Vagina (tissue), 2 donors: ENCODE measurements around the gene THSD7A. TPM values are rescaled to one million over a fixed set of nuclear protein-coding genes. Genes with fewer than 3 reads are reported as not detected.

Source experiments
- DNase-seq, 2 donors: peaks; one replicate each; pipeline ENCODE4 v3.0.0-alpha.2; 2017; ENCODE audit errors: extremely low spot score in 2 of 2
- H3K27ac ChIP-seq: fragments of 200-600 bp; sonication (generic); one replicate; pipeline ENCODE4 v1.5.1; 2019
- H3K27me3 ChIP-seq: fragments of 200-600 bp; sonication (generic); one replicate; pipeline ENCODE4 v1.5.1; 2019
- H3K36me3 ChIP-seq, 2 donors: fragments of 200-600 bp; sonication (generic); one replicate each; pipeline ENCODE4 v1.5.1; 2017 to 2019
- H3K4me1 ChIP-seq: fragments of 200-600 bp; sonication (generic); one replicate; pipeline ENCODE4 v1.5.1; 2019
- H3K4me3 ChIP-seq, 2 donors: fragments of 200-600 bp; sonication (generic); 1 replicate in 1 of 2; 2 replicates in 1 of 2; pipeline ENCODE4 v1.5.1; 2016 to 2019
- H3K9me3 ChIP-seq: fragments of 200-600 bp; sonication (generic); one replicate; pipeline ENCODE4 v1.5.1; 2019
- POLR2A ChIP-seq, 2 donors: fragments of 450-650 bp; IDR thresholded peaks; one replicate each; pipeline ENCODE4 v1.6.1; 2017; ENCODE audit warnings: antibody characterized with exemption in 2 of 2, mild to moderate bottlenecking in 2 of 2, moderate library complexity in 2 of 2
- POLR2AphosphoS5 ChIP-seq, 2 donors: sonication (generic); formaldehyde crosslinking; IDR thresholded peaks; one replicate each; pipeline ENCODE4 v1.9.0; 2017; ENCODE audit warnings: antibody characterized with exemption in 2 of 2, mild to moderate bottlenecking in 2 of 2, low read depth in 1 of 2; ENCODE audit not compliant: insufficient read depth in 1 of 2
- intact Hi-C: fragments of 100-400 bp; cut with DNase I; formaldehyde crosslinking; loops from one replicate; pipeline ENCODE4 v1.15.1; 2023
- total RNA-seq: library from RNA; depleted of rRNA; stranded (reverse); fragments of >200 nt; gene quantifications from one replicate; pipeline ENCODE4 v1.2.3, GENCODE V29; 2016
- TF ChIP-seq, protein P1 (sequence below), 3 experiments: fragments of 450-650 bp in 2 of 3; fragments of 200-600 bp in 1 of 3; sonication (generic) in 1 of 3; IDR thresholded peaks; one replicate each; pipeline ENCODE4 v1.5.1; 2017 to 2019; ENCODE audit warnings: antibody characterized with exemption in 3 of 3, mild to moderate bottlenecking in 2 of 3, moderate library complexity in 2 of 3

Gene THSD7A, protein sequence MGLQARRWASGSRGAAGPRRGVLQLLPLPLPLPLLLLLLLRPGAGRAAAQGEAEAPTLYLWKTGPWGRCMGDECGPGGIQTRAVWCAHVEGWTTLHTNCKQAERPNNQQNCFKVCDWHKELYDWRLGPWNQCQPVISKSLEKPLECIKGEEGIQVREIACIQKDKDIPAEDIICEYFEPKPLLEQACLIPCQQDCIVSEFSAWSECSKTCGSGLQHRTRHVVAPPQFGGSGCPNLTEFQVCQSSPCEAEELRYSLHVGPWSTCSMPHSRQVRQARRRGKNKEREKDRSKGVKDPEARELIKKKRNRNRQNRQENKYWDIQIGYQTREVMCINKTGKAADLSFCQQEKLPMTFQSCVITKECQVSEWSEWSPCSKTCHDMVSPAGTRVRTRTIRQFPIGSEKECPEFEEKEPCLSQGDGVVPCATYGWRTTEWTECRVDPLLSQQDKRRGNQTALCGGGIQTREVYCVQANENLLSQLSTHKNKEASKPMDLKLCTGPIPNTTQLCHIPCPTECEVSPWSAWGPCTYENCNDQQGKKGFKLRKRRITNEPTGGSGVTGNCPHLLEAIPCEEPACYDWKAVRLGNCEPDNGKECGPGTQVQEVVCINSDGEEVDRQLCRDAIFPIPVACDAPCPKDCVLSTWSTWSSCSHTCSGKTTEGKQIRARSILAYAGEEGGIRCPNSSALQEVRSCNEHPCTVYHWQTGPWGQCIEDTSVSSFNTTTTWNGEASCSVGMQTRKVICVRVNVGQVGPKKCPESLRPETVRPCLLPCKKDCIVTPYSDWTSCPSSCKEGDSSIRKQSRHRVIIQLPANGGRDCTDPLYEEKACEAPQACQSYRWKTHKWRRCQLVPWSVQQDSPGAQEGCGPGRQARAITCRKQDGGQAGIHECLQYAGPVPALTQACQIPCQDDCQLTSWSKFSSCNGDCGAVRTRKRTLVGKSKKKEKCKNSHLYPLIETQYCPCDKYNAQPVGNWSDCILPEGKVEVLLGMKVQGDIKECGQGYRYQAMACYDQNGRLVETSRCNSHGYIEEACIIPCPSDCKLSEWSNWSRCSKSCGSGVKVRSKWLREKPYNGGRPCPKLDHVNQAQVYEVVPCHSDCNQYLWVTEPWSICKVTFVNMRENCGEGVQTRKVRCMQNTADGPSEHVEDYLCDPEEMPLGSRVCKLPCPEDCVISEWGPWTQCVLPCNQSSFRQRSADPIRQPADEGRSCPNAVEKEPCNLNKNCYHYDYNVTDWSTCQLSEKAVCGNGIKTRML (N-terminal part only)
- total RNA-seq: 9.3 TPM

DNA sequence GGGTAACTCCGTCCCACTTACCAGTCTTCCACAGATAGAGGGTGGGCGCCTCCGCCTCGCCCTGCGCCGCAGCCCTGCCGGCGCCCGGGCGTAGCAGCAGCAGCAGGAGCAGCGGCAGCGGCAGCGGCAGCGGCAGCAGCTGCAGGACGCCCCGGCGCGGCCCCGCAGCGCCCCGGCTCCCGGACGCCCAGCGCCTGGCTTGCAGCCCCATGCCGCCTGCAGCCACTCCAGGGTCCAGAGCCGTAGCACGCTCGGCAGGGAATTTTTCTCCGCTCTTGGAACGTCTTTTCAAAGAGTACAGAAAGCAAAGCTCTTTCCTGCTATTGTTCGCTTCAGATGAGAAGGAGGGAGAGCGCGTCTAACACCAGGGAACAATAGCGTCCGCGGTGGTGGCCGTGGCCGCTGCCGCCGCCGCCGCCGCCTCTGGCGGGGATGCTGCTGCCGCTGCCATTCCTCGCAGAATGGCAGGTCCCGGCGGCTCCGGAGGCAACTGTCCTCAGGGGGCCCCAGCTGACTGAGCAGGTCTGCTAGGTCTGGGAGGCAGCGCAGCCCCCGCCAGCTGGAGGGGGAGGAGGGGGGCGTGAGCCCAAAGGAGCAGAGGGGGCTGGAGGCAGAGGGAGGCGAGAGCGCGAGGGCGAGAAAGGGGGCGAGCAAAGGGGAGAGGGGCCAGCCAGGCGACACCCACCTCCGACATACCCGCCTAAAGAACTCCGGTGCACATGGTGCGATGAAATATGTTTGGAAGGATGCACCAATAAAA lies at the start of gene THSD7A:
Gene THSD7A (minus strand): TSS at position 463 of the 760 bp plus-strand sequence. CDS start 252 bp downstream, at position 211.
- DNase-seq: no peak
- peak within 1 kb of the TSS; percentile 64 for H3K27ac ChIP-seq
- H3K36me3 ChIP-seq: no peaks in the 10 kb centered on the region
- TF ChIP-seq POLR2AphosphoS5 (IDR thresholded peaks at IDR 0.05; ENCODE audit: insufficient read depth in 1 of 2, low read depth in 1 of 2) (no peak), POLR2A (IDR thresholded peaks at IDR 0.05) (no peak)
- TF ChIP-seq, protein P1, sequence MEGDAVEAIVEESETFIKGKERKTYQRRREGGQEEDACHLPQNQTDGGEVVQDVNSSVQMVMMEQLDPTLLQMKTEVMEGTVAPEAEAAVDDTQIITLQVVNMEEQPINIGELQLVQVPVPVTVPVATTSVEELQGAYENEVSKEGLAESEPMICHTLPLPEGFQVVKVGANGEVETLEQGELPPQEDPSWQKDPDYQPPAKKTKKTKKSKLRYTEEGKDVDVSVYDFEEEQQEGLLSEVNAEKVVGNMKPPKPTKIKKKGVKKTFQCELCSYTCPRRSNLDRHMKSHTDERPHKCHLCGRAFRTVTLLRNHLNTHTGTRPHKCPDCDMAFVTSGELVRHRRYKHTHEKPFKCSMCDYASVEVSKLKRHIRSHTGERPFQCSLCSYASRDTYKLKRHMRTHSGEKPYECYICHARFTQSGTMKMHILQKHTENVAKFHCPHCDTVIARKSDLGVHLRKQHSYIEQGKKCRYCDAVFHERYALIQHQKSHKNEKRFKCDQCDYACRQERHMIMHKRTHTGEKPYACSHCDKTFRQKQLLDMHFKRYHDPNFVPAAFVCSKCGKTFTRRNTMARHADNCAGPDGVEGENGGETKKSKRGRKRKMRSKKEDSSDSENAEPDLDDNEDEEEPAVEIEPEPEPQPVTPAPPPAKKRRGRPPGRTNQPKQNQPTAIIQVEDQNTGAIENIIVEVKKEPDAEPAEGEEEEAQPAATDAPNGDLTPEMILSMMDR (IDR thresholded peaks at IDR 0.05): no peak
- H3K27me3 ChIP-seq: no peaks in the 10 kb centered on the region
- no peaks in the 10 kb centered on the region for H3K9me3 ChIP-seq
- intact Hi-C loops: no loop called here
- H3K4me1 ChIP-seq: peaks cover 5% of the 10 kb centered on the region
- peak within 1 kb of the TSS; percentile 47 to 59 for H3K4me3 ChIP-seq

DNA sequence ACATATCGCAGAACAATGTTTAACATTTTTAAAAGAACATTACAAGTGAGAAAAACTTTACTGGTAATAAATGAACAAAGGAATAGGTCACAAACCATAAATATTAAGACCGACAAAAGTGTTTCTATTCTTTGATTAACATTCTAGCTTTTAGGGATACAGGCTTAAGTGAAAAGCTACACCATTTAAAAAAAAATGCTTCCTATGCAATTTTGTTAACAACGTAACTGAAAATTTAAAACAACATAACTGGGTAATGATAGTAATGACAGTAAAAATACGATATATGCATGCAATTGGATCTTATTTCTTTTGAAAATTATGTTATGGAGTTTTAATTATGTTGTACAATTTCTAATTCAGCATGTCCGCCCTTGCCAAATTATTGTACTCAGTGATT lies 49.7 kb upstream of the THSD7A start:
- Histone ChIP-seq H3K27ac (no peak overlapping the region), H3K27me3 (no peaks in the 10 kb centered on the region), H3K4me1 (no peaks in the 10 kb centered on the region), H3K9me3 (no peaks in the 10 kb centered on the region), H3K4me3 (no peak overlapping the region), H3K36me3 (no peaks in the 10 kb centered on the region)
- TF ChIP-seq, protein P1 (IDR thresholded peaks at IDR 0.05): no peak
- no peak for TF ChIP-seq POLR2A (IDR thresholded peaks at IDR 0.05)
- TF ChIP-seq POLR2AphosphoS5 (IDR thresholded peaks at IDR 0.05; ENCODE audit: insufficient read depth in 1 of 2, low read depth in 1 of 2): no peak
- no peak for DNase-seq
- intact Hi-C loops: no loop called here

DNA sequence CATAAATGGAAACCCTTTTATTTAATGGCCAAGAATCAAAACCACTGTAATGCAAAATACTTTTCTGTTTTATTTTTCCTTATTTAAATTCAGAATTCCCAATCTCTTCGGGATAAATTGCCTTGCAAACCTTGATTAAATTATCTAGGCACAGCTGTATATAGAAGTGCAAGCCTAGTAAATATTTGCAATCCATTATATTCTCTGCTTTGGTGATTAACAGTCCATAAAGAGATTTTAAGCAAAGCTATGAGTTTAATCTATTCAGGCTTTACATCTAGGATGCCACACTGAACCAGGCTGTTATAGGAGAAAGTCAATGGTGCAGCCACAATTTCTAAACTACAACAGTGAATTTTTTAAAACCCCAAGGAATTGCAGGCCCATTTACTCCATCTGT lies 43.6 kb upstream of the THSD7A start:
- DNase-seq: no peak
- intact Hi-C loops: no loop called here
- Histone ChIP-seq H3K27me3 (no peaks in the 10 kb centered on the region), H3K27ac (no peak overlapping the region), H3K36me3 (no peaks in the 10 kb centered on the region), H3K4me3 (no peak overlapping the region), H3K4me1 (no peaks in the 10 kb centered on the region), H3K9me3 (no peaks in the 10 kb centered on the region)
- TF ChIP-seq POLR2AphosphoS5 (IDR thresholded peaks at IDR 0.05; ENCODE audit: insufficient read depth in 1 of 2, low read depth in 1 of 2) (no peak), POLR2A (IDR thresholded peaks at IDR 0.05) (no peak)
- TF ChIP-seq, protein P1 (IDR thresholded peaks at IDR 0.05): no peak

DNA sequence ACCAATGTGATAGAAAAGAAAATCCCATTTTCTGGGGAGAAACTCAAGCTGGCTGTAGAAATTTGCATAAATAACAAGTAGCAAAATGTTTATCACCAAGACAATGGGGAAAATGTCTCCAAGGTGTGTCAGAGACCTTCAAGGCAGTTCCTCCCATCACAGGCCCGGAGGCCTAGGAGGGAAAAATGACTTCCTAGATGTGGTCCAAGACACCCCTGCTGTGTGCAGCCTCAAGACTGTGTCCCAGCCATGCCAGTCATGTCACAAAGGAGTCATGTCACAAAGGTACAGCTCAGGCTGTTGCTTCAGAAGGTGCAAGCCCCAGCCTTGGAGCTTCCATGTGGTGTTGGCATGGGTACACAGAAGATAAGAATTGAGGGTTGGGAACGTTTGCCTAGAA lies 33.7 kb upstream of the THSD7A start:
- Histone ChIP-seq H3K4me3 (no peak overlapping the region), H3K27ac (no peak overlapping the region), H3K36me3 (no peaks in the 10 kb centered on the region), H3K4me1 (no peaks in the 10 kb centered on the region), H3K9me3 (no peaks in the 10 kb centered on the region), H3K27me3 (no peaks in the 10 kb centered on the region)
- intact Hi-C loops: no loop called here
- TF ChIP-seq POLR2AphosphoS5 (IDR thresholded peaks at IDR 0.05; ENCODE audit: insufficient read depth in 1 of 2, low read depth in 1 of 2) (no peak), POLR2A (IDR thresholded peaks at IDR 0.05) (no peak)
- TF ChIP-seq, protein P1 (IDR thresholded peaks at IDR 0.05): no peak
- DNase-seq: no peak
